GM19328 (cell line): ENCODE measurements around the gene TMEM132D.

ENCODE experiments used
- ATAC-seq: cut with Tn5 transposase; IDR thresholded peaks from one replicate; pipeline ENCODE4 v1.9.1; 2021; ENCODE audit warnings: mild to moderate bottlenecking, moderate library complexity; ENCODE audit not compliant: unreplicated experiment

TMEM132D gene

DNA sequence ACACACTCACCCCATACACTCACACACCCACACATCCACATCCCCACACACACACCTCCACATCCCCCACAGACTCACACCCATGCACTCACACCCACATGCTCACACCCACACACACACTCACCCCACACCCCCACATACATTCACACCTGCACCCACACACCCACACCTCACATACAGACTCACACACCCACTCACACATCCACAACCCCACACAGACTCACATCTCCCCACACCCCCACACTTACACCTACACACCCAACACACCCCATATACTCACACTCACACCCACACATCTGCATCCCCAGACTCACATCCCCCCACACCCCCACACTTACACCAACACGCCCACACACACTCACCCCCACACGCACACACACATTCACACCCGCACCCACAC is 878.8 kb downstream of the TMEM132D start:
- ATAC-seq = no peak
